GM12864 (cell line): Measurements from ENCODE around the gene PLCD3.

ENCODE experiments used
- DNase-seq: peaks from one replicate; pipeline ENCODE4 v3.0.0-alpha.2; 2011; ENCODE audit warnings: low read depth
- H3K4me3 ChIP-seq: 2 replicates; pipeline ENCODE4 v1.5.1; 2011; ENCODE audit warnings: mild to moderate bottlenecking, low read depth, low read length, control low read depth
- CTCF ChIP-seq: IDR thresholded peaks from 2 replicates; pipeline ENCODE4 v1.5.1; 2011; ENCODE audit warnings: low read depth, mild to moderate bottlenecking, moderate library complexity, low read length, control low read depth, inconsistent platforms; ENCODE audit errors: missing control alignments

PLCD3 gene

GRCh38 chr17:45104907-45105624 lies 27.2 kb downstream of the PLCD3 start:
- TF ChIP-seq CTCF = no peak
- H3K4me3 ChIP-seq = no peak overlapping the region

GRCh38 chr17:45104497-45104896 lies 27.8 kb downstream of the PLCD3 start:
- DNase-seq = no peak
- no peak overlapping the region for H3K4me3 ChIP-seq
- TF ChIP-seq CTCF = no peak

More at GRCh38 chr17:45104907-45105624, 27.2 kb downstream of the PLCD3 start:
- no peak for DNase-seq

GRCh38 chr17:45104029-45104428 lies 28.3 kb downstream of the PLCD3 start:
- no peak overlapping the region for H3K4me3 ChIP-seq
- no peak for TF ChIP-seq CTCF
- DNase-seq = no peak

- DNase-seq = no peak
- no peak overlapping the region for H3K4me3 ChIP-seq
- no peak for TF ChIP-seq CTCF
These were observed 29.0 kb downstream of the PLCD3 start for GRCh38 chr17:45103269-45103795.

GRCh38 chr17:45102856-45103255 lies 29.5 kb downstream of the PLCD3 start:
- H3K4me3 ChIP-seq = no peak overlapping the region
- DNase-seq = no peak
- no peak for TF ChIP-seq CTCF

- H3K4me3 ChIP-seq = no peak overlapping the region
- no peak for TF ChIP-seq CTCF
- no peak for DNase-seq
These were observed 30.2 kb downstream of the PLCD3 start for GRCh38 chr17:45101883-45102811.
